ENCODE data around the gene MICAL3.

Gene MICAL3

GRCh38 chr22:17864398-17865182 lies 159.8 kb downstream of the MICAL3 start:
- no peak for DNase-seq

- no peak for DNase-seq
These were observed 161.6 kb downstream of the MICAL3 start for GRCh38 chr22:17862646-17863181.

GRCh38 chr22:17861909-17862308 lies 162.5 kb downstream of the MICAL3 start:
- no peak for DNase-seq

- no peak for DNase-seq
These were observed 164.0 kb downstream of the MICAL3 start for GRCh38 chr22:17860220-17860965.

GRCh38 chr22:17858033-17858432 lies 166.3 kb downstream of the MICAL3 start:
- no peak for DNase-seq

GRCh38 chr22:17855572-17856290 lies 168.6 kb downstream of the MICAL3 start:
- DNase-seq, result no peak

GRCh38 chr22:17853073-17853472 lies 171.3 kb downstream of the MICAL3 start:
- no peak for DNase-seq

- DNase-seq, result no peak
These were observed 172.6 kb downstream of the MICAL3 start for GRCh38 chr22:17851759-17852158.

- no peak for DNase-seq
These were observed 176.8 kb downstream of the MICAL3 start for GRCh38 chr22:17847360-17848078.

GRCh38 chr22:17846326-17846992 lies 177.9 kb downstream of the MICAL3 start:
- no peak for DNase-seq

- no peak for DNase-seq
These were observed 178.6 kb downstream of the MICAL3 start for GRCh38 chr22:17845790-17846189.

GRCh38 chr22:17845327-17845726 lies 179.0 kb downstream of the MICAL3 start:
- no peak for DNase-seq

GRCh38 chr22:17844150-17844549 lies 180.2 kb downstream of the MICAL3 start:
- DNase-seq, result no peak

- DNase-seq, result no peak
These were observed 182.0 kb downstream of the MICAL3 start for GRCh38 chr22:17842386-17842785.

GRCh38 chr22:17841836-17842235 lies 182.5 kb downstream of the MICAL3 start:
- no peak for DNase-seq

- DNase-seq, result no peak
These were observed 186.0 kb downstream of the MICAL3 start for GRCh38 chr22:17838180-17838865.

GRCh38 chr22:17836992-17837742 lies 187.2 kb downstream of the MICAL3 start:
- no peak for DNase-seq

GRCh38 chr22:17835256-17835655 lies 189.1 kb downstream of the MICAL3 start:
- no peak for DNase-seq

GRCh38 chr22:17833489-17833888 lies 190.9 kb downstream of the MICAL3 start:
- no peak for DNase-seq

- no peak for DNase-seq
These were observed 191.7 kb downstream of the MICAL3 start for GRCh38 chr22:17832665-17833064.
